ENCODE results near the gene MPST.
A peak's percentile ranks its signal among the peaks of the same experiment; 100 is the strongest.

MPST gene

GRCh38 chr22:37046589-37046988, 27.0 kb downstream of the MPST start:
- no peak for DNase-seq

- no peak for DNase-seq
These were observed 27.5 kb downstream of the MPST start for GRCh38 chr22:37047006-37047405.

- DNase-seq = no peak
These were observed 28.6 kb downstream of the MPST start for GRCh38 chr22:37048133-37048532.

GRCh38 chr22:37049224-37049623, 29.7 kb downstream of the MPST start:
- DNase-seq = no peak

- no peak for DNase-seq
These were observed 31.4 kb downstream of the MPST start for GRCh38 chr22:37050913-37051312.

GRCh38 chr22:37051391-37052385, 32.1 kb downstream of the MPST start, which contains the start of gene KCTD17:
KCTD17 (plus strand) TSS chr22:37051742; CDS start chr22:37051761, 19 bp downstream.
- DNase-seq = peak; percentile 75

- no peak for DNase-seq
These were observed 33.1 kb downstream of the MPST start for GRCh38 chr22:37052386-37053309.

- no peak for DNase-seq
These were observed 33.9 kb downstream of the MPST start for GRCh38 chr22:37053310-37054055.

GRCh38 chr22:37054056-37054395, 34.5 kb downstream of the MPST start:
- DNase-seq = no peak

- no peak for DNase-seq
These were observed 35.2 kb downstream of the MPST start for GRCh38 chr22:37054600-37055365.

GRCh38 chr22:37056246-37056645, 36.7 kb downstream of the MPST start:
- no peak for DNase-seq

GRCh38 chr22:37057226-37057625, 37.7 kb downstream of the MPST start:
- no peak for DNase-seq

- no peak for DNase-seq
These were observed 38.4 kb downstream of the MPST start for GRCh38 chr22:37057796-37058510.

GRCh38 chr22:37058917-37059701, 39.6 kb downstream of the MPST start:
- no peak for DNase-seq

GRCh38 chr22:37059876-37060449, 40.4 kb downstream of the MPST start:
- no peak for DNase-seq

- no peak for DNase-seq
These were observed 41.5 kb downstream of the MPST start for GRCh38 chr22:37060801-37061610.

GRCh38 chr22:37061611-37062375, 42.3 kb downstream of the MPST start:
- no peak for DNase-seq

- no peak for DNase-seq
These were observed 42.8 kb downstream of the MPST start for GRCh38 chr22:37062376-37062675.
